Posterior cingulate gyrus (tissue), 11 donors: ENCODE data around the gene FAM53A.
A peak's percentile ranks its signal among the peaks of the same experiment; 100 is the strongest.
"Not testable (repeated sequence)": the region's sequence is repeated elsewhere in the genome, so short reads cannot be mapped to it uniquely, and the experiment has no call there.

ENCODE experiments used
- DNase-seq, 10 donors: peaks; one replicate each; pipeline versions ENCODE4 v3.0.0 to v3.0.0-alpha.2; 2020 to 2021; ENCODE audit warnings: mixed read lengths in 3 of 10
- intact Hi-C: fragments of 100-400 bp; cut with DNase I; formaldehyde crosslinking; loops from one replicate; pipeline ENCODE4 v1.15.1; 2023

FAM53A gene

DNA sequence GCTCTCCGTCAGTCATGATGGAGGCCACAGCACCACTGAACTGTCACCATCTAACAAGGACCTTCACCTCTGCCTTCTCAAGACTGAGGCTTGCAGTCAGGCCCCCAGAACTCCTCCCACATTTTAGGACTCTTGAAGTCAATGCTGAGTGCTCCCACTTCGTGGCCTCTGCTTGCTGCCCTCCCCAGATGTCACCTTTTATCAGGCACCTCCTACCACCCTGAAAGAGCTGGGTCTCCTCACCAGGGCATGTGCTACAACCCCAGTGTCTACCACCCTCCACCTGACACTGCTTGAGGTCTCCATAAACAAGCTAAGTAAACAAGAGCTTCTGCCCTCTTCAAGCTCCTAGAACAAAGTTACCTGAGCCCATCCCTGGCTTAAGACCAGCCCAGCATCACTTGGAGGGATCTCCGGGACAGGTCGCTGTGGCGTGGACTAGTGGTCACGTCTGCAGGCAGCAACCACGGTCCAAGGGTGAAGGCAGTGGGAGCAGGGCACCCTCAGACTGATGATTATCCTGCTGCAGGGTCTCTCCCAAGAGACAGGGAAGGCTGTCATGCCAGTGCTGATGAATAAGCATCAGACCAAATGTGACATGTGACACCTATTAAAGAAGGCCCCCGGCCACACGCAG lies 7.7 kb upstream of the FAM53A start:
- peak in 1 of 10 donors; percentile 42 for DNase-seq
- intact Hi-C loops: no loop called here

DNA sequence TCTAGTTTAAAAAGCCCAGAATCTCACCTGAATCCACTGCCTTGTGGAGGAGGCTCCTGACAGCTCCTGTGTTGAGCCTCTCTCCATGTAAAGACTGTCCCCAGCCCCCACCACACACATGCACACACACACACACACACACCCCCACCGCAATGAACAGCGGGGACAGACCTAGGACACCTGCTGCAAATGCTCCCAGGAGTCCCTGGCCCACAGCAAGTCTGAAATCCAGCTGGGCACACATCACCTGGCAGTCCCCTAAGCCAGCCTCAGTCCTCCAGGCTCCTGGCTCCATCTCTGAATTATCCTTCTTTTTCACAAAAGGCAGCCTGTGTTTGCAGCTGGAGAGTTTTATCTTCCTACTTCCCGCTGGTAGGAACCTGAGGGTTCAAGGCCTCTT lies 6.6 kb upstream of the FAM53A start:
- DNase-seq: no peak
- intact Hi-C loops: no loop called here

DNA sequence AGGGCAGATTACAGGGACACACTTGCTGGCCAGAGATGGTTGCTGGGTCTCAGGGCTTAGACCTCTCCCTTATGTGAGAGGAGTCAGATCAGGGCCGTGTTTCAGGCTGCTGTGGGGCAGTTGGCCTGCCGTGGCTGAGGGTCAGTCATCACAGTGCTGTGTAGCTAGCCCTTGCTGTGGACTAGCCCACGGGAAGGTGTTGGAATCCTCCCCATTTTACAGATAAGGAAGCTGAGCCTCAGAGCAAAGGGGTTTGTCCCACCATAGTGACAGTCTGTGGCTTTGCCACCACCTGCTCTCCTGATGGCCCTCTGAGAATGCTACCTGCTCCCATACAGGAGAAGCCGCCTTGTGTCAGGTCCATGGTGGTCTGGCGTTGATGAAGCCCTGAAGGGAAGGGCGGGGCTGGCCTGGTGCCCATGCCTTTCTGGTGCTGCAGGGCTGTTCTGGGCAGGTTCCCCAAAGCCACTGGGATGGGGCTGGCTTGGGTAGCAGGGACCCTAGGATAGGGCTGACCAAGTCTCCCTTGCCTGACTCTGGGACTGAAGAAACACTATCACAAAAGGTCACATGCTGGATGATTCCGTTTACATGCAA lies 2.4 kb upstream of the FAM53A start:
- DNase-seq: peak in 1 of 10 donors; percentile 31
- intact Hi-C loops: no loop called here

DNA sequence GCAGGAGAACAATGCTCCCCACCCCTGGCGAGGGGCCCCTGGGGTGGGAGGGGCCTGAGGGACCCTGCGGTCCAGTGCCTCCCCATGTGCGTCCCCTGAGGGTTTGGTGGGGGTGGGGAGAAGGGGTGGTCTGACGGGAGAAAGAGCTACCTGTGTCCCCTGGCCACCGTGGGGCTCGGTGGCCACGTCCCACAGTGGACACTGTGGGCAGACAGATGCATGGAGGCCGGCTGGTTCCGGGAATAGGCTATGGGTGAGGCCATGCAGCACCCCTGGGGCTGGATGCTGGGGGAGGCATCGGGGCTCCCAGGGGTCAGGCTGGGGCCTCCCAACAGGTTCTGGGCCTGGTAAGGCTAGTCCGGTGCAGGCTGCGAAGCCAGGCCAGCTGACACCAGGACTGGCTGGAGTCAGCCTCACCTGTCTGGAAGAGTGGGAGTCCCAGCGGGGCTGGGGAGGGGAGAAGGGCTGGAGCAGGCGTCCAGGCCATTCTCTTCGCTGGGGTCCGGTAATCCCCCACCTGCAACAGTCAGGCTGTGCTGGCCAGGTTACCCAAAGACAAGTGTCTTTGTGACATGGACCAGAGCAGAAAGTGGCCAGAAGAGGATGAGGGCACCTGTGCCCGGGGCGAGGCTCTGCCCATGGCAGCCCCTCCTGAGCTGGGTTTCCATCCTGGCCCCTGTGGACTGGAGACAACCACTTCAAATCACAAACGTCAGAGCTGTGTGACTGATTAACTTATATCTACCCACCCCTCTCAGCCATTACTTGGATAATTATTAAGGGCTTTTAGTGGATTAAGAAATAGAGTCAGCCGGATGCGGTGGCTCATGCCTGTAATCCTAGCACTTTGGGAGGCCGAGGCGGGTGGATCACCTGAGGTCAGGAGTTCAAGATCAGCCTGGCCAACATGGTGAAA lies 1.4 kb upstream of the FAM53A start:
- peak in 1 of 10 donors; percentile 53 for DNase-seq
- intact Hi-C loops: no loop called here

DNA sequence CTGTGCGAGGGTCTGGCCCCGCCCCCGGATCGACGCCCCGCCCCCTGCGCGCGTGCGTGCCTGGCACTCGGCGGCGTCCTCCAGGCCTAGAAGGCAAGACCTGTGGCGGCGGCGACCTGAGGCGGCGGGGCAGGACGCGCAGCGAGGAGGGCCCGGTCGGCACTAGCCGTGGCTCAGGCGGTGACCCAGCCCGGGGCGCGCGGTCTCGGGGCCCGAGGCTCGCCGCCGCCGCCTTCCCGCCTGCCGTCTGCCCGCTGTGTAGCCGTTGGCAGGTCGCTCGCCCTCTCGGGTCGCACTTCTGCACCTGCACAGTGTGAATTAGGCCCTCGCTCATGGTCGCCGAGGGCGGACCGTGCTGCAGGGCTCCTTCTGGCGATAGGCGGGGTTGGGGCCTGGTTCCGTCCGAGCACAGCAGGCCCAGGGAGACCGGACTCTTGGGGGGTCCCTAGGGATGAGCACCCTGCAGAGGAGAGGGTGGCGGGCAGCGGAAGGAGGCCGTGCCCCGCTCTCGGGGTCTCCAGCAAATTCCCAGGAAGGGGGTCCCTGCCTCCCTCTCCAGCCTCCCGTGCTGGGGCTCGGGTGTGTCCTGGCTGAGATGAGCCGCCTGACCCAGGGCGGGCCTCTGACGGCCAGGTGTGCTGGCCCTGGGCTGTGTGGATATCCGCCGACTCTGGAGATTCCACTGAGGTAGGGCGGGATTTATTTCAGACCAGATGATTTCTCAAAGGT lies 557 bp upstream of the FAM53A start:
- intact Hi-C loops: no loop called here
- peak in 3 of 10 donors; percentile 65 to 99 (median 85) for DNase-seq

DNA sequence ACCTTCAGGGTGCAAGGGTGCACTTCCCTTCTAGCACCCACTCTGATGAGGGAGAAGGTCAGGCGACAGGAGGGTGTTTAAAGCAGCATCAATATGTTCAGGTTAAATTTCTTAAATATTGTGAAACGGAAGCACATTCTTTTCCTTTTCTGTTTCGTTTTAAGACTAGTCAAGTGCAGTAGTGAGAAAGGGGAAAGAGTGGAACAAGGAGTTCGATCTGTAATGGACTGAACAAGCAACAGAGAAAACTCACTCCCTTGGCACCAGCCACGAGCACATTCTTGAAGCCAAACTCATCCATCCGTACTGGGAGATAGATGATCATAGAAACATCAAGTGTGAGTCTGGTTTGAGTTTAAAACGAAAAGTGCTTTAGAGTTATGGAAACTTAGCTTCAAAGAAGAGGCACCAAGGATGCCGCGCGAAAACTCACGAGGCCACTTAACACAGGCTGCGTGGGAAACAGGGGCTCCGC lies 815 bp downstream of the FAM53A start:
- no peak for DNase-seq
- intact Hi-C loops: no loop called here

DNA sequence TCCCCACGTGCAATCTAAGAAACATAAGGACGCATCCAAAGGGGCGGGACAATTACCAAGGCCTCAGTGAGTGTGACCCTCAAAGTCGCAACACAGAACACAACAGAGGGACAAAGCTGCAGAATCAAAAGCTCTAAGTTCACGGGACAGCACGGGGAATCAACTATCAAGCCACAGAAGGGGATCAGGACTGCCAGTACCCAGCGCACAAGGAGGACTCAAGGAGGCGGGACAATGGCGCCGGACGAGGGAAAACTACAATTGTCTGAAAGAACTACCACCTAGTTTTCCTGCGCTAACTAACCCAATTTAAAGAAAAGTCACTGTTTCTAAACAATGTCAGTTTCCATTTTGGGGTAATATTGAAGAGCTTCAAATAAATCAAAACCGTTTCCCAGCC lies 1.3 kb downstream of the FAM53A start:
- intact Hi-C loops: no loop called here
- peak in 1 of 10 donors; percentile 54 for DNase-seq

DNA sequence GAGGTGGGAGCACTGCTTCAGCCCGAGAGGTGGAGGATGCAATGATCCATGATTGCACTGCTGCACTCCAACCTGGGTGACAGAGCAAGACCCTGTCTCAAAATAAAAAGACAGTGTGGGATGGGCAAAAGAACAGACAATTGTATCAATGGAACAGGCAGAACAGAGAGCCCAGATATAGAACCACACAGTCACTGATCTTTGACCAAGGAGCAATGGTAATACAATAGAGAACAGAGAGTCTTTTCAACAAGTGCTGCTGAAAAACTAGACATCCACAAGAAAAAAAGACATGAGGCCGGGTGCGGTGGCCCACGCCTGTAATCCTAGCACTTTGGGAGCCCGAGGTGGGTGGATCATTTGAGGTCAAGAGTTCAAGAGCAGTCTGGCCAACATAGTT lies 5.9 kb downstream of the FAM53A start:
- intact Hi-C loops: no loop called here
- DNase-seq: peak in 2 of 10 donors; percentile 18 to 22

DNA sequence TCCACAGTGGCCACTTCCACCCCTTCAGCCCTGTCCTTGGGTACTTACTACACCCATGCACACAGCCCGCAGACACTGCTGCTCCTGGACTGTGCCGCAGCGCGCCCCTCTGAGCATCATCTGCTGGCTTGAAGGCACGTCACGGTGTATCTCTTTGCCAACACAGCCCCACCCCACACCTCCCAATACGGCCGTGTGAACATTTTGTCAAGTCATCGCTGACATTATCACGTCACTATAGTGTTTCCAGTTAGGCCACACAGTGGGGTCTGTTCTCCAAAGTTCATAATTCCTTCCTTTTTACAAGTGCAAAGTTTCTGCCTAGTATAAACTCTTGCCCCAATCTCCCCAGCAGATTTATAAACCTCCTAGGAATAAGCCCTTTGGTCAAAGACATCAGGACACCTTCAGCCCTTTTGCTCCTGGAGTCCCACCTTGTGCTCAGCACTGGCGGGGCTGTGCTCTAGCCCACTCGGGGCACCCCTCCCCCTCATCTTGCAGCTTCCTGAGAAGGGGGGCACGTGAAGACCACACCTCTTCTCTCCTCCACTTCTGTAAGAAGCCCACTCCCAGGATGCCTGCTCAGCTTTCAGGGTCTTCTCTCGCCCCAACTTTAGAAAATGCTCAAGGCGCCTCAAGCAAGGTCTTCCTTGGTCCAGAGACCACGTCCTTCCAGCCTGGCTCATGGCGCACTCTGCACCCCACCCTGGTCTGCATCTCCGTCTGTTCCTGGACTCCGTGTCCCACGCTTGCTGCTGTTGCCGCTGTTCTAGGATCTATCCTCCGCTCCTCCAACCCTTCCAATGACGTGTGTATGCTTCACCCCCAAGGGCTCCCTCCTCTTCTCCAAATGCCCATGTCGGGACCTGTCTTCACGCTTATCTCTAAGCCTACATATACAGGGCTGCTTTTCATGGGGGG lies 7.2 kb downstream of the FAM53A start:
- intact Hi-C loops: no loop called here

DNA sequence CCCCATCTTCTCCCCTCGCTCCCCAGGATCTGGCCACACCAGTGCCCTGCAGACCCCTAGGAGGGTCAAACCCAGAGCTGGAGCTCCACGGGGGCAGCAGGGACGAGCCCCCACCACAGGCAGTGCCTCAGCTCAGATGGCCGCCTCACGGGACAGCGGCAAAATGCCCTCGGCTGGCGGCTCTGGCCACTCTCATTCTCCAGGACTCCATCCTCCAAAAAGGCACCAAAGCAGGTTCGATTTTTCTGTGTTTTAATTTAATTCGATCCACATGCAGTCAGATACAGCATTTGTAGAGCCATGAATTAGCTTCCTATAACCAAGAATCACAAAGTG lies 8.3 kb downstream of the FAM53A start:
- no peak for DNase-seq
- intact Hi-C loops: no loop called here

More for the DNA sequence above, 7.2 kb downstream of the FAM53A start:
- DNase-seq: peak in 3 of 10 donors; percentile 47 to 76 (median 61)

DNA sequence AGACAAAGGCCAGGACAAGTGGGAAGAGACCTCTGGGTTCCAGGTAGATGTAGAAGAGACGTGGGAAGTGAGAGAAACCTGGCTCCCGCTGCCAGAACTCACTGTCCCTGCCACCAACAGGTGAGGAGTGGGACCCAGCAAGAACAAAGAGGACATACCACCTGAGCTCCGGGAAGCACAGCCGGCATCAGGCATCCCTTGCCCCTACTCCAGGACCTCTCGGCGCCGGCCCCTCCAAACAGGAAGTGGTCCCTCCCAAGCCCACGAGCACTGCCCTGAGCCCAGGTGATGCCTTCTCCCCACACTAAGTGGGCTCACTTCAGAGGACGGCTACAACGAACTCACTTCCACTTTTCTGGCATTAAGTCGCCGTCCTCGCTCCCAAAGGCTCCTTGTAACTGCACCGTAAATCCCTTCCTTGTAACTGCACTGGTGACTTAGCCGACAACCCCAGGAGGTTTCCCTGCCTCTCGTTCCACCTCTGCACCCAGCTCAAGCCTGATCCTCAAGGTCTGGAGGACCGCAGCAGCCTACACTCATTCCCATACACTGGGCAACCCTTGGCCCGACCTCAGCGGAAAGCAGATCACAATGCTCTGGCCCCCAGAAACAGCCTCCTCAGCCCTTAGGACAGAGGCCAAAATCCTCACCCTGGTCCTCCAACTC lies 8.8 kb downstream of the FAM53A start:
- intact Hi-C loops: no loop called here
- peak in 2 of 10 donors; percentile 45 to 55 for DNase-seq

DNA sequence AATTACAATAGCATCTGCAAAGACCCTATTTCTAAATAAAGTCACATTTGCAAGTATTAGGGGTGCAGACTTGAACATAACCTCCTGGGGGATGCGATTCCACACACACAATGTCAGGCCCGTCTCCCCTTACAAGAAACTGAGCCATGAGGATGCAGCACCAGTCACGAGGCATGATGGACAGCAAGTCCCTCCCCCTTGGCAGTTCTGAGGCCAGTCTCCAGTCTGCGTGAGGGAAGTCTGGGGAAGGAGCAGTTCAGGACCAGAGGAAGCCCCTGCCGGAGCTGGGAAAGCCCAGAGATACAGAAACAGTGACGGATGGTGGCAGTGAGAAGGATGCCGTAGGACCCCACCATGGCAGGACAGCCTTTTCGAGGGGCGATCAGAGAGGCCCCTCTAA lies 9.4 kb downstream of the FAM53A start:
- intact Hi-C loops: no loop called here

DNA sequence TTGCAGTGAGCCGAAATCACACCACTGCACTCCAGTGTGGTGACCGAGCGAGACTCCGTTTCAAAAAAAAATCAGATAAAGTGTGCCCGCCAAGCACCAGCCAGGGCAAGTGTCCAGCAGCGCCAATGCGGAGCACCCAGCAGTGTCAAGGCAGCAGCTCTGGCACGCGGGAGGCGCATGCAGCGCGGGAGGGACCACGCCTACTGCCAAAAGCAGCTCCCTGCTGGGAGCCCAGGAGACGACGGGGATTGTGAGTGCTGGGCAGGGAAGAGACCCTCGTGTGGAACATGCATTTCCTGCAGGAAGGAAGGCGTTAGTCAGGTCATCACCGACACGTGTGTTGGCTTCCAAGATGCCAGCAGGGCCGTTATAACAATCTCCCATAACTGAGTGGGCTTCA lies 10.4 kb downstream of the FAM53A start:
- intact Hi-C loops: no loop called here
- DNase-seq: no peak

More for the DNA sequence above, 9.4 kb downstream of the FAM53A start:
- DNase-seq: peak in 5 of 10 donors; percentile 50 to 92 (median 70)

DNA sequence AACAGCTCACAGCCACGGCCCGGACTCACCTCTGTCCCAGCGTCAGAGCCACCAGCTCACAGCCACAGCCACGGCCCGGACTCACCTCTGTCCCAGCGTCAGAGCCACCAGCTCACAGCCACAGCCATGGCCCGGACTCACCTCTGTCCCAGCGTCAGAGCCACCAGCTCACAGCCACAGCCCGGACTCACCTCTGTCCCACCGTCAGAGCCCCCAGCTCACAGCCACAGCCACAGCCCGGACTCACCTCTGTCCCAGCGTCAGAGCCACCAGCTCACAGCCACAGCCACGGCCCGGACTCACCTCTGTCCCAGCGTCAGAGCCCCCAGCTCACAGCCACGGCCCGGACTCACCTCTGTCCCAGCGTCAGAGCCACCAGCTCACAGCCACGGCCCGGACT lies 13.1 kb downstream of the FAM53A start:
- intact Hi-C loops, DNase-seq: not testable (repeated sequence)

DNA sequence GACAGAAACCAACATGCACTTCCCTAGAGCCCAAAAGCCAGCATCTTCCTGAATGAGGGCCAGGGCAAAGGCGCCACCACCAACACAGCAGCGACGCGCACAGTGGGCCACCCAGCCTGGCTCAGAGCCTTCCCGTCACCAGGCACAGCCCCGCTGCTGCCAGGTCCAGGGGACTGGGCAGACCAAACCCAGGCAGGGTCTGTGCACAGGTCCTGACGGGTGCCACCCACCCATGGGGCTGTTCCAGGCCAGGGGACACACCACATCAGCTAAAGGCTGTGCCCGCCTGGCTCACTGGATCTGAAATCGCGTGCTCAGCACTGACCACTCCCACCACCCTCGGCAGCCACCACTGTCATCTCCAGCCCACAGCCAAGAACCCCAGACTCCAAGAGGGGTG lies 13.8 kb downstream of the FAM53A start:
- no peak for DNase-seq
- intact Hi-C loops: no loop called here

DNA sequence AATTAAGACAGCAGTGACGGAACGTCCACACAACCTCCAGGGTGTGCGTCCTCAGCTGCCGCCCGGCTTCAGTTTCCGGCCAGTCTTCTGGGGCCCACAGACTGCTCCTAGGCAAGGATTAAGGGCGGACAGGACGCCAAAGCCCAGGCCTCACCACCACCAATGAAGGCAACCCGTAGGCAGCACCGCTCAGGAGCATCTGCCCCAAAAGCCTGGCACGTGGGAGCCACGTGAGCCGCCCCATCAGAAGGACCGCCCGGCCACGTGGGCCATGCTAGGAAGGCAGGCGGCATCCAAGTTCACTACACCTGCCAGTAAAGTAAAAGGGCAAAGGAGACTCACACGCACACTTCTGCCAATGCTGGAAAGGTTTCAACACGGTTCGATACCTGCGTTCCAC lies 14.3 kb downstream of the FAM53A start:
- no peak for DNase-seq
- intact Hi-C loops: no loop called here

DNA sequence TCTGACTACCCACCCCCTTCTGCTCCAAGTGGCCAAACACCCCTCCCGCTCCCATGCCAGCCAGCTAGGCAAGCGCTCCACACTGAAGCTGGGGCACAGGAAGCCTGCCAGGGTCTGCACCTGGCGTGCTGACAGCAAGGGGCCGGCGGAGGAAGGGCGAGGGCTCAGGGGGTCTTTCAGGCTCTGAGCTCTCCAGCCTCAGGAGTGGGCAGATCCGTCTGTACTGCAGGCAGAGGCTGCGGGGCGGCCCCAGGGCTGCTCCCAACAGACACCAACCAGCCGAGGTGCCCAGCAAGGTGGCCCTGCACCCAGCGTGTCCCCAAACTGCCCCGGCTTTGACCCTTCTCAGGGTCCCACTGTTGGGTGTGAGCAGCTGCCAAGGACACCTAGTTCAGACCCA lies 14.8 kb downstream of the FAM53A start:
- no peak for DNase-seq

DNA sequence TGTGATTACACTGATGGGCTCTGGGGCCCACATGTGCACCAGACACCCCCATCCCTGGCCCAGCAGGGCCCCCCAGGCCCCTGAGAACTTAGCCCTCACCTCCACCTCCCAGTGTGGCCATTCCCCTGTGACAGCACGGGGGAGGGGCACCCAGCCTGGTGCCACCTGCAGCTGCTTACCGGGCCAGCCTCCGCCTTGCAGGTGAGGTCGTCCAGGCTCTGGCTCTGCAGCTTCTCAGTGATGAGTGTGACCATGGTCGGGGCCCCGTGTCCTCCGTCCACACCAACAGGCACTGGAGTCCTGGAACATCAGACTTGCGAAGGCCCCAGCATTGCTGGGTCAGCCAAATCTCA lies 15.6 kb downstream of the FAM53A start:
- DNase-seq: no peak
- intact Hi-C loops: no loop called here

More for the DNA sequence above, 14.8 kb downstream of the FAM53A start:
- intact Hi-C loops: no loop called here

DNA sequence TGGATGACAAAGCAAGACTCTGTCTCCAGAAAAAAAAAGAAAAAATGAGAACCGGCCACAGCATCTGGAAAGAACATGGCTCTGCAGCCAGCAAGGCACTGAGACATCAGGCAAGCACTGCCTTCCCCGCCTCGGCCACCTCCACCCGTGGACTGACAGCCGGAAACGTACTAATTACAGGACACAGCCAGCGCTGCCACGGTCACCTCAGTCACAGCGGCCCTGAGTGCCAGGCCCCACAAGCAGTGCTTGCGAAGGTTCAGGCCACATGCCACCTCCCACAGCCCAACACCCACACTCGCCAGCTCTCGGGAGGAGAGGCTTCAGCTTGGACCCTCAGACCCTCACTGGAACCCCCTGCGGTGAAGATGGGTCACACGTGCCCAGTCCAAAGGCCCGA lies 16.8 kb downstream of the FAM53A start:
- no peak for DNase-seq
- intact Hi-C loops: no loop called here
